CD4-positive, alpha-beta T cell treated with Interleukin-10 for 1 hour (primary cell): Measurements from ENCODE around the gene SLC16A13.
"Not testable (repeated sequence)": the region's sequence is repeated elsewhere in the genome, so short reads cannot be mapped to it uniquely, and the experiment has no call there.

Experiments
- DNase-seq: peaks from one replicate; pipeline ENCODE4 v3.0.0-alpha.2; 2020

SLC16A13 gene

GRCh38 chr17:7034955-7035590 is 742 bp upstream of the SLC16A13 start:
- peak; percentile 74 for DNase-seq

DNA sequence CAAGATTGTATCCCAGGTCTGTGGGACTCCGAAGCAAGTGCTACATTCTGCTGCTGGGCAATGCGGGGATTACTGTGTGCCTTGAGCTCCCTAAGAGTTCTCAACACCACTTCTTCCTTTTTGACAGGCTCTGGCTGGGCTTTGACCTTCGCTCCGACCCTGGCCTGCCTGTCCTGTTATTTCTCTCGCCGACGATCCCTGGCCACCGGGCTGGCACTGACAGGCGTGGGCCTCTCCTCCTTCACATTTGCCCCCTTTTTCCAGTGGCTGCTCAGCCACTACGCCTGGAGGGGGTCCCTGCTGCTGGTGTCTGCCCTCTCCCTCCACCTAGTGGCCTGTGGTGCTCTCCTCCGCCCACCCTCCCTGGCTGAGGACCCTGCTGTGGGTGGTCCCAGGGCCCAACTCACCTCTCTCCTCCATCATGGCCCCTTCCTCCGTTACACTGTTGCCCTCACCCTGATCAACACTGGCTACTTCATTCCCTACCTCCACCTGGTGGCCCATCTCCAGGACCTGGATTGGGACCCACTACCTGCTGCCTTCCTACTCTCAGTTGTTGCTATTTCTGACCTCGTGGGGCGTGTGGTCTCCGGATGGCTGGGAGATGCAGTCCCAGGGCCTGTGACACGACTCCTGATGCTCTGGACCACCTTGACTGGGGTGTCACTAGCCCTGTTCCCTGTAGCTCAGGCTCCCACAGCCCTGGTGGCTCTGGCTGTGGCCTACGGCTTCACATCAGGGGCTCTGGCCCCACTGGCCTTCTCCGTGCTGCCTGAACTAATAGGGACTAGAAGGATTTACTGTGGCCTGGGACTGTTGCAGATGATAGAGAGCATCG is 2.4 kb downstream of the SLC16A13 start:
- DNase-seq, result no peak

DNA sequence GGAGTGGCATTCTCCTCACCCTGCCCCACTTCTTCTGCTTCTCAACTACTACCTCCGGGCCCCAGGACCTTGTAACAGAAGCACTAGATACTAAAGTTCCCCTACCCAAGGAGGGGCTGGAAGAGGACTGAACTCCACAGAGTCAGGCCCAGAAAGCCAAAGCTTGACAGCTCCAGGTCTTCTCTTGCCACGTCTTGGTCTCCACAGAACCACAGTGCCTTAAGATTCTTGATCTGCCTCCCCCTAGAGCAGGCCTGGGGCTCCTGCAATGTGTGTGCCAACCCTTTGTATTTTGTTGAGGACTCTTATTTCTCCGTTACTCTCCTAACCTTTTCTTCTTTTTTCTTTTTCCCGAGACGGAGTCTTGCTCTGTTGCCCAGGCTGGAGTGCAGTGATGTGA is 4.0 kb downstream of the SLC16A13 start:
- DNase-seq, result no peak

GRCh38 chr17:7041607-7042500 is 6.0 kb downstream of the SLC16A13 start:
- peak; percentile 40 for DNase-seq

DNA sequence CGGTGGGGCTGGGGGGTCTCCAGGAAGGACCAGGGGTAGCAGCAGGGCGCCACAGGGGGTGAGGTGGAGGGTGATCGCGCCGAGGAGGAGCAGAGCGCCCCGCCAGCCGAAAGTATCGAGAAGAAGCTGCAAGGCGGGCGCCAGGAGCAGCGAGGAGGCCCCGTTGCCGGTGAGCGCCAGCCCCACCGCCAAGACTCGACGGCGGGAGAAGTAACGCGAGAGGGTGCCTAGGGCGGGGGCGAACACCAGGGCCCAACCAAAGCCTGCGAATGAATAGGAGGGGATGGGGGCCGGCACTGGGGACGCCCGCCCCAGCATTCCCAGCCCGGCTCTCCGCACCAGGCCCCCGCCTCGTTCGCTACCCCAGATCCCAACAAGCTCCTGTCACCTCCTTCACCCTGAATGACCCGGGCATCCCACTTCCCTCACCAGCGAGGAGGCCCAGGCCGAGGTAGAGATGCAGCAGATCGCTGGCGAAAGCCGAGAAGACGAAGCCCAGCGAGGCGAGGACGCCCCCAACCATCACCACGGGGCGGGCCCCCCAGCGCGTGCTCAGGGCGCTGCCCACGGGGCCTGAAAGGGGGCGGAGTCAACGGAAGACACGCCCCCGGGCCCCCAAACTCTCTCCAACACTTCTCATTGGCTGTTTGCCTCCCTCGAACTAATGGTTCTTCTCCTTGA is 6.8 kb downstream of the SLC16A13 start:
- DNase-seq, result peak; percentile 55

DNA sequence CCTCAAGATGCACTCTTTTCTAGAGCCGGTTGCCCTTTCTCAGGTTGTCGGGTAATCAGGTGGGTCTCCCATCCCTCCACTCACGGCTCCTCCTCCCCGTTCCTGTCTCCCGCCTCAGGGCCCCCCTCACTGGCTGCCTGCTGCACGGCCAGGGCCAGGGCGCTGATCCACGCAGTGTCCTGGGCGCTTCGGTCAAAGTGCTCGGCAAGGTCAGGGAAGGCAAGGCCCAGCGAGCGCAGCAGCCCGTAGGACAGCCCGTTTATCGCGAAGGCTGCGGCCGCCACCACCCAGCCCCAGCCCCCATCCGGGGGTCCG is 7.3 kb downstream of the SLC16A13 start:
- no peak for DNase-seq

DNA sequence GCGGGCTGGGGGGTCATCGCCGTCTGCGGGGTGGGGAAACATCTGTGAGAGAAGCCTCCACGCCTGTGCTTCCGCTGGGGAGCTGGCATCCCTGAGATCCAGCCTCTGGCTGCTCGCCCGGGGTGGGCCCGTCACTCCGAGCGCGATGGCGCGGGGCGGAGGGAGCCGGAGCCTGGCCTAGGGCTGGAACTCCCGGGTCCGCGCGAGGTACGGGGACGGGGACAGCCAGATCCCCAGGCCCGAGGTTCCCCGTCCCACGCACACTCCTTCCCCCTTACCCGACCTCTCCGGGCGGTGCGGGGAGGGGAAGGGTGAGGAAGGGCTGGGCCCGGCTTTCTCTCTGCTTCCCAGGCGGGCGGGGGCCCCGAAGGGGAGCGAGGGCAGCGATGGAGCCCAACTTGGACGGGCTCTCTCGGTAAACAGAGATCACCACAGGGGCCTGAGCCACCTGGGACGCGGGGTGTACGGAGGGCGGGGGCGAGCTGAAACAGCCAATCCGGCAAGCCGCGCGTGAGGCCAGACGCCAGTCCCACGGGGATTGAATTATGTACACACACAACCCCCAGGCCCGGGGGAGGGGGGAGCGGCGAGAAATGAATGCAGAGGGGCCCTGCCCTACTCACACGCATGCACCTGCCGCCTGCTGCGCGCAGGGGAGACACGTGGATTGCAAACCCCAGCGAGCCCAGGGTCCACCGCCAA is 7.8 kb downstream of the SLC16A13 start, which contains the start of gene SLC16A11:
Gene SLC16A11 (minus strand): TSS at position 596 of the 702 bp plus-strand sequence. CDS start 579 bp downstream, at position 17.
- DNase-seq, result peak; percentile 28

GRCh38 chr17:7045492-7046126 is 9.8 kb downstream of the SLC16A13 start:
- DNase-seq, result peak; percentile 85

- DNase-seq, result peak; percentile 49
Measured at GRCh38 chr17:7046127-7046724, 10.4 kb downstream of the SLC16A13 start.

DNA sequence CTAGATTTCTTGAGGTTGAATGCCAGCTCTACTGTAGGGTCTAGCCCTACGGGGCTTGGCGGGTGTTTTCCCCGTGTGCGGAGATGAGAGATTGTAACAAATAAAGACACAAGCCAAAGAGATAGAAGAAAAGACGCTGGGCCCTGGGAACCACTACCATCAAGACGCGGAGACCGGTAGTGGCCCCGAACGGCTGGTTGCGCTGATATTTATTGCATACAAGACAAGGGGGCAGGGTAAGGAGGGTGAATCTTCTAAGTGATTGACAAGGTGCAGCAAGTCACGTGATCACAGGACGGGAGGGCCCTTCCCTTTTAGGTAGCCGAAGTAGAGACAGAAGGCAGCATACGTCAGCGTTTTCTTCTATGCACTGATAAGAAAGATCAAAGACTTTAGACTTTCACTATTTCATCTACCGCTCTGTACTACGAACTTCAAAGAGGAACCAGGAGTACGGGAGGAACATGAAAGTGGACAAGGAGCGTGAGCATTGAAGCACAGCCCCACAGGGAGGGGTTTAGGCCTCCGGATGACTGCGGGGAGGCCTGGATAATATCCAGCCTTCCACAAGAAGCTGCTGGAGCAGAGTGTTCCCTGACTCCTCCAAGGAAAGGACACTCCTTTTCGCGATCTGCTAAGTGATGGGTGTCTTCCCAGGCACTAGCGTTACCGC is 11.0 kb downstream of the SLC16A13 start:
- peak; percentile 91 for DNase-seq

GRCh38 chr17:7047566-7047965 is 11.8 kb downstream of the SLC16A13 start:
- no peak for DNase-seq

DNA sequence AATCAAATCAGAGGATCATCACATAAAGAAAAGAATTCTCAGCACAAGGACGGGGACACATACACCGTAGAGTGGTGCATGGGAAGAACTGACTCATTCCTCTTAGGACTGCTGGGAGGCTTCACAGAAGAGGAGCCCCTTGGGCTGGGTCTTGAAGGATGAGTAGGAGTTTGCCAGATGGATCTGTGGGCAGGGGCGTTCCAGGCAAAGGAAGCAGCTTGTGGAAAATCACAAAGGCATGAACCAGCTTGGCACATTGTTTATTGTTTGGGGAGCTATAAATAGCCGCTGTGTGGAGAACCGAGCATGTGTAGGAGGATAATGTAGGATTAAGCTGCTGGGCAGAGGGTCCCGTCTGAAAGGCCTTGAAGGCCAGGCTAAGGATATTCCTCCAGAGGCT is 13.2 kb downstream of the SLC16A13 start:
- no peak for DNase-seq

- DNase-seq, result not testable (repeated sequence)
Measured at GRCh38 chr17:7050583-7050982, 14.8 kb downstream of the SLC16A13 start.

DNA sequence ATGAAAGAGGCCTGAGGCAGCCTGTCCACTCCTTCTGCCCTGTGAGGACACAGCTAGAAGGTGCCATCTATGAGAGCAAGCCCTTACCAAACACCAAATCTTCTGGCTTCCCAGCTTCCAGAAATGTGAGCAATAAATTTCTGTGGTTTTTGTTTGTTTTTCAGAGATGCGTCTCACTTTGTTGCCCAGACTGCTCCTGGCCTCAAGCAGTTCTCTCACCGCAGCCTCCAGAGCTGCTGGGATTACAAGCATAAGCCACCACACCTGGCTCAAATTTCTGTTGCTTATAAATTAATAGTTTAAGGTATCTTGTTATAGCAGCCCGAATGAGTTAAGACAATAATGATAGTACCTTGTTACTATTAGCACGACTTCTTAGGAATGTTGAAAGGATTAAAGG is 20.6 kb downstream of the SLC16A13 start:
- DNase-seq, result no peak

- no peak for DNase-seq
Measured at GRCh38 chr17:7058831-7059447, 23.1 kb downstream of the SLC16A13 start.

DNA sequence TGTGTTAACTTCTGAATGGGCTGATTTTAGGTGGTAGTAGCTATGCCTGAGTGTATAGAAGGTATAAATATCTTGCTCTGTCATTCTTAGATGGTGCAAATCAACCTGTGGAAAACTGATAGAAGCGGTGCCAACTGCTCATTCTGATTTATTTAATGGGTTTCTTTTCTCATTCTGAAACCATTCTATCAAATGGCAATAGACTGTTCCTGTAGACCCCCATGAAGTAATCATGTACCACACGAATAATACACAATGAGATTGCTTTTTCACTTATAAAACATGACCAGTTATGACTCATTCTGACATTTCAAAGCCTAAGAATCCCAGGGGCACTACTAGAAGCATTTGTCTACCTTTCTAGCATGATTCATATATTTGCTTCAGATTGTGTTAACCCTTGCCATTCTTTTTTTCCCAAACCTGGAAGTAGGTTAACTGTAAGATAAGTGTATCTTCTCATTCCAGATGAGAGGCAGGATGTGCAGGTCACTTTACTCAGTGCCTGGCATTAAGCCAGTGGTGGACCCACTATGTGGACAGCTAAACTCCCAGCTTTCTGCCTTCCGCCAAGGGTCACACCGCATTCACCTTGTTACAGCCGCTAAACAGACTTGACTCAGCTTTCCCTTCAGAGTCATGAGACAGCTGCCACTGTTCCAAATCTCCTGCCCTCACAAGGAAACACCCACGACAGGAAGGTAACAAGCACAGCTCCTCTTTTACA is 24.5 kb downstream of the SLC16A13 start:
- DNase-seq, result no peak

DNA sequence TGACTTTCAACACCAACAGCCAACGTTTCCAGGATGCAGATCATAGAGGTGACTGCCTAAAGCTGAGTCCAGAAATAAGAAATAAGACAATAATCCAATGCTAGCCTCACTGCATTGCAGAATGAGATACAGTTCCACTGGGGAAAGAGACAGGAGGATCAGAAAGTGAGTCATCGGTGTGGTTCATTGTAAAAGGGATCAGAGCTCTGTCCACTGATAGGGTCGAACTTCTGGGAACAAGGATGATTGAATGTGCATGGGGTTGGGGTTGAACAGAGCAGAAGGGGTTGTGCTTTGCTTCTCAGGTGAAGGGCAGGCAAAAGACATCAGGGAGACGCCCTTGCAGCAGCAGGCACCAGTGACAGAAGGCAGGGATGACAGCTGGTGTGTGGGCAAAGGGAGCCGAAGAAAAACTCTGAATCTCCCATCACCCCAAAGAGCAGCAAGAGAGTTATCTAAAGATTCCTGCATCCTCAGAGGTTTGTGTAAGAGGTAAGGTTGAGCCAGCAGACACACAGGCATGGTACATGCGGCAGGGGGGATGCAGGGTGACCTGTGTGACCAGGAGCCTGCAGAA is 27.8 kb downstream of the SLC16A13 start:
- no peak for DNase-seq

GRCh38 chr17:7064261-7064660 is 28.4 kb downstream of the SLC16A13 start:
- no peak for DNase-seq

DNA sequence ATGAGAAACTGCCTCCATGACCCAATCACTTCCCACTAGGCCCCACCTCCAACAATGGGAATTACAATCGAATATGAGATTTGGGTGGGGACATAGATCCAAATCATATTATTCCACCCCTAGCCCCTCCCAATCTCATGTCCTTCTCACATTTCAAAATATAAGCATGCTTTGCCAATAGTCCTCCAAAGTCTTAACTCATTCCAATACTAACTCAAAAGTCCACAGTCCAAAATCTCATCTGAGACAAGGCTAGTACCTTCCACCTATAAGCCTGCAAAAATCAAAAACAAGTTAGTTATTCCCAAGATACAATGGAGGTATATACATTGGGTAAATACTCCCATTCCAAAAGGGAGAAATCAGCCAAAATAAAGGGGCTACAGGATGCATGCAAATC is 31.4 kb downstream of the SLC16A13 start:
- DNase-seq, result no peak
